Thoracic aorta (tissue), 2 donors: ENCODE measurements around the gene TMEM263. TPM values are rescaled to one million over a fixed set of nuclear protein-coding genes. Genes with fewer than 3 reads are reported as not detected.
"Not testable (repeated sequence)": the region's sequence is repeated elsewhere in the genome, so short reads cannot be mapped to it uniquely, and the experiment has no call there.

Experiments used
- ATAC-seq: fragments of 150-250 bp; one replicate; pipeline ENCODE4 v1.8.0; 2017; ENCODE audit warnings: low read depth; ENCODE audit not compliant: insufficient number of reproducible peaks, low FRiP score
- DNase-seq: peaks from one replicate; pipeline ENCODE4 v3.0.0-alpha.2; 2020; ENCODE audit warnings: low spot score
- H3K27ac ChIP-seq, 2 donors: fragments of 200-600 bp; sonication (generic); 1 replicate in 1 of 2; 2 replicates in 1 of 2; pipeline ENCODE4 v1.5.1; 2016; ENCODE audit warnings: mild to moderate bottlenecking in 2 of 2, moderate library complexity in 2 of 2
- H3K27me3 ChIP-seq: fragments of 200-600 bp; sonication (generic); replicated peaks from 2 replicates; pipeline ENCODE4 v1.6.0; 2016; ENCODE audit warnings: mild to moderate bottlenecking; ENCODE audit not compliant: insufficient read depth
- H3K36me3 ChIP-seq: fragments of 200-600 bp; sonication (generic); one replicate; pipeline ENCODE4 v1.5.1; 2016
- H3K4me1 ChIP-seq, 2 donors: fragments of 200-600 bp; sonication (generic); 1 replicate in 1 of 2; 2 replicates in 1 of 2; pipeline versions ENCODE4 v1.5.1 to v1.6.0; 2016; ENCODE audit warnings: low read depth in 2 of 2, mild to moderate bottlenecking in 1 of 2; ENCODE audit not compliant: control insufficient read depth in 1 of 2
- H3K4me3 ChIP-seq: fragments of 200-600 bp; sonication (generic); 2 replicates; pipeline ENCODE4 v1.5.1; 2016; ENCODE audit warnings: mild to moderate bottlenecking
- H3K9me3 ChIP-seq: fragments of 200-600 bp; sonication (generic); 2 replicates; pipeline ENCODE4 v1.5.1; 2016
- CTCF ChIP-seq: fragments of 200-600 bp; sonication (generic); IDR thresholded peaks from one replicate; pipeline ENCODE4 v1.5.1; 2019; ENCODE audit warnings: antibody characterized with exemption
- total RNA-seq, 2 donors: library from RNA; depleted of rRNA; stranded (reverse); fragments of >200 nt; gene quantifications; one replicate each; pipeline versions ENCODE4 v1.1.0 to v1.2.3, GENCODE V29; 2016

TMEM263 gene
- total RNA-seq, 2 donors from 2014 or later = 32.2 to 57.8 TPM

DNA sequence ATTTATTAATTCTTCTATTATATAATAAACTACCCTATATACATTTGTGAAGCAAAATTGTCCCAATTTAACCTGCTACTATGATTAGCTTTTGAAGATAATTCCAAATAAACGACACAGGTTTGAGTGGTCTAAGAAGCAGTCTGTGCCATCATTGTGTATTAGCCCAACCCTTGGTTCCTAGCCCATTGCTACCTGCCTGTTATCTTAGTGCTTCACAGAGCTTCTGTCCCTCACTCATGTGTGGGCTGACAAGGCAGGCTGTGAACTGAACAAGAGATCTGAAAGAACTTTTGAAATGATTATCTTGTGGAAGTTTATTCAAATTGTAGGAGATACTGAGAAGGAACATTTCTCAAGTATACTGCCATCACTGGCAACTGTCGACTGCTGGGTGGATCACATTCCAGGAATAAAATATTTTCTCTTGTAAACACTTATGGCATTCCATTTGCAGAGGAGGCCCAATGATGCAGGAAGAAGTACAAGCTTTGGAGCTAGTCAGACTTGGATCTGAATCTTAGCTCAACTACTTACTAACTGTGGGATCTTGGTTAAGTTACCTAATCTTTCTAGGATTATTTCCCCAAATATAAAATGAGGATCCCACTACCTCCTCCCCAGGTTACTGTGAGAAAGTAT is 39.0 kb downstream of the TMEM263 start:
- TF ChIP-seq CTCF = no peak
- Histone ChIP-seq H3K4me1 (peaks cover 0 to 4% of the 10 kb centered on the region in 2 donors), H3K27me3 (no peaks in the 10 kb centered on the region), H3K27ac (no peak overlapping the region), H3K9me3 (no peaks in the 10 kb centered on the region), H3K36me3 (no peaks in the 10 kb centered on the region), H3K4me3 (no peak overlapping the region)
- ATAC-seq (no peak), DNase-seq (no peak)

DNA sequence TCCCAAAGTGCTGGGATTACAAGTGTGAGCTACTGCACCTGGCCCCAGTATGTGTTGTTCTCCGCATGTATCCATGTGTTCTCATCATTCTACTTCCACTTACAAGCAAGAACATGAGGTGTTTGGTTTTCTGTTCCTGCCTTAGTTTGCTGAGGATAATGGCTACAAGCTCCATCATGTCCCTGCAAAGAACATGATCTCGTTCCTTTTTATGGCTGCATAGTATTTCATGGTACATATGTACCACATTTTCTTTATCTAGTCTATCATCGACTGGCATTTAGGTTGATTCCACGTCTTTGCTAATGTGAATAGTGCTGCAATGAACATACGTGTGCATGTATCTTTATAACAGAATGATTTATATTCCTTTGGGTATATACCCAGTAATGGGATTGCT is 40.4 kb downstream of the TMEM263 start:
- not testable (repeated sequence) for H3K36me3 ChIP-seq, ATAC-seq, H3K27me3 ChIP-seq, DNase-seq, H3K9me3 ChIP-seq, H3K27ac ChIP-seq, H3K4me3 ChIP-seq, H3K4me1 ChIP-seq

DNA sequence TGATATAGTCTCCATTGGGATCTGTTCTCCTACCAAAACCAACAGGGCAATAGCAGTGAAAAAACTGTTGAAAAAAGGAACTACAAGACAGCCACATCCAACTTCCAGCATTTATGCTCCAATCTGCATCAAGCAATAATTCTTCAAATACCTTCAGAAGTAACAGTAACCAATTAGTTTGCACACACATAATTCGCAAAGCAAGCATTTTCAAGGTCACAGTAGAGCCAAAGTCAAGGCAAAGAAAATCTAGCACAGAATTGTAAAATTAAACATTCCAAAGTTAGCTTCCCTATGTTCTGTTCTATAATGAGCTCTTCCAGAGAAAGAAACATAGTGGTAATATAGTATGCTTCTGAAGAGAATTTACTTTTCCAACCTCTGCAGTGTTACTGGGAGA is 42.2 kb downstream of the TMEM263 start:
- no peak for ATAC-seq
- peaks cover 0 to 4% of the 10 kb centered on the region in 2 donors for H3K4me1 ChIP-seq
- no peak for TF ChIP-seq CTCF
- no peaks in the 10 kb centered on the region for H3K9me3 ChIP-seq
- no peak overlapping the region for H3K4me3 ChIP-seq
- no peaks in the 10 kb centered on the region for H3K27me3 ChIP-seq
- DNase-seq = no peak
- H3K27ac ChIP-seq = no peak overlapping the region
- H3K36me3 ChIP-seq = peaks cover 5% of the 10 kb centered on the region

DNA sequence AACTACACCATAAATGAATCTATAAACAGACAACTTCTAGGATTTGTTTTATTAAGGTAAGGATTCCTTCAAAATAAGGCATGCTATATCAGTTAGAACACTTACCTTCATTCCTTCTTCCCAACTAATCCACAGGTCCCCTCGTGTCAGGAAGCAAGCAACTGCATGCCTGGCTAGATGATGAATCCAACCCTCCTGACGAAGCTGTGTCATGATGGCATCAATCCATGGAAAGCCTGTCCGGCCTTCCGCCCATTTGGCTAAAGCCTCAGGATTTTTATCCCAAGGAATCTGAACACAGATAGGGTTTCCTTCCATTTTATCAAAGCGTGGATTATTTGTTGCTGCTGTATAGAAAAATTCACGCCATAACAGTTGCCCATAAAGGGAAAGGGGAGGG is 43.7 kb downstream of the TMEM263 start:
- H3K27me3 ChIP-seq = no peaks in the 10 kb centered on the region
- DNase-seq (no peak), ATAC-seq (no peak)
- no peak overlapping the region for H3K4me3 ChIP-seq
- peaks cover 0 to 4% of the 10 kb centered on the region in 2 donors for H3K4me1 ChIP-seq
- H3K36me3 ChIP-seq = peaks cover 5% of the 10 kb centered on the region
- H3K27ac ChIP-seq = no peak overlapping the region
- TF ChIP-seq CTCF = no peak
- no peaks in the 10 kb centered on the region for H3K9me3 ChIP-seq

GRCh38 chr12:107002665-107003064 is 47.0 kb downstream of the TMEM263 start:
- not testable (repeated sequence) for H3K36me3 ChIP-seq, ATAC-seq, DNase-seq, H3K27me3 ChIP-seq, H3K9me3 ChIP-seq, H3K4me3 ChIP-seq, H3K27ac ChIP-seq
- peaks cover 9 to 17% of the 10 kb centered on the region in 2 donors for H3K4me1 ChIP-seq

- H3K27ac ChIP-seq = no peak overlapping the region
- ATAC-seq (no peak), DNase-seq (no peak)
- H3K9me3 ChIP-seq = no peaks in the 10 kb centered on the region
- no peak overlapping the region for H3K4me3 ChIP-seq
- H3K36me3 ChIP-seq = no peaks in the 10 kb centered on the region
- H3K27me3 ChIP-seq = no peaks in the 10 kb centered on the region
- TF ChIP-seq CTCF = no peak
- peaks cover 9 to 17% of the 10 kb centered on the region in 2 donors for H3K4me1 ChIP-seq
Observed at GRCh38 chr12:107007411-107007810, 51.7 kb downstream of the TMEM263 start.
